HG02981 (cell line): ENCODE measurements around the gene MAGI2.

Source experiments
- ATAC-seq: cut with Tn5 transposase; IDR thresholded peaks from one replicate; pipeline ENCODE4 v1.9.1; 2021; ENCODE audit warnings: mild to moderate bottlenecking, moderate library complexity; ENCODE audit not compliant: unreplicated experiment

Gene MAGI2

GRCh38 chr7:78684201-78684600, 769.3 kb downstream of the MAGI2 start:
- ATAC-seq, result no peak

- ATAC-seq, result no peak
Measured at GRCh38 chr7:78683566-78683965, 769.9 kb downstream of the MAGI2 start.

GRCh38 chr7:78679112-78679876, 774.2 kb downstream of the MAGI2 start:
- ATAC-seq, result no peak

GRCh38 chr7:78677391-78677790, 776.1 kb downstream of the MAGI2 start:
- no peak for ATAC-seq

GRCh38 chr7:78675511-78675910, 778.0 kb downstream of the MAGI2 start:
- ATAC-seq, result no peak

GRCh38 chr7:78673272-78673671, 780.2 kb downstream of the MAGI2 start:
- ATAC-seq, result no peak

GRCh38 chr7:78662939-78663338, 790.5 kb downstream of the MAGI2 start:
- ATAC-seq, result no peak

GRCh38 chr7:78649976-78650375, 803.5 kb downstream of the MAGI2 start:
- no peak for ATAC-seq

- no peak for ATAC-seq
Measured at GRCh38 chr7:78649236-78649635, 804.2 kb downstream of the MAGI2 start.

GRCh38 chr7:78642751-78643150, 810.7 kb downstream of the MAGI2 start:
- no peak for ATAC-seq

GRCh38 chr7:78638364-78638763, 815.1 kb downstream of the MAGI2 start:
- ATAC-seq, result no peak

GRCh38 chr7:78636727-78637126, 816.7 kb downstream of the MAGI2 start:
- no peak for ATAC-seq

GRCh38 chr7:78635026-78635793, 818.3 kb downstream of the MAGI2 start:
- no peak for ATAC-seq

GRCh38 chr7:78634093-78634492, 819.4 kb downstream of the MAGI2 start:
- ATAC-seq, result no peak

- ATAC-seq, result no peak
Measured at GRCh38 chr7:78620920-78621319, 832.5 kb downstream of the MAGI2 start.

GRCh38 chr7:78616539-78616938, 836.9 kb downstream of the MAGI2 start:
- no peak for ATAC-seq

GRCh38 chr7:78609281-78609680, 844.2 kb downstream of the MAGI2 start:
- no peak for ATAC-seq

GRCh38 chr7:78607099-78607498, 846.4 kb downstream of the MAGI2 start:
- no peak for ATAC-seq

- no peak for ATAC-seq
Measured at GRCh38 chr7:78605119-78605518, 848.3 kb downstream of the MAGI2 start.

- ATAC-seq, result no peak
Measured at GRCh38 chr7:78601728-78602127, 851.7 kb downstream of the MAGI2 start.

- no peak for ATAC-seq
Measured at GRCh38 chr7:78594156-78594555, 859.3 kb downstream of the MAGI2 start.

- no peak for ATAC-seq
Measured at GRCh38 chr7:78588393-78588792, 865.1 kb downstream of the MAGI2 start.
